NCI-H187 treated with DMSO at 0.1 percent for 48 hours (cell line): ENCODE results near the gene LPCAT2.

Experiments used
- DNase-seq: peaks from one replicate; lab custom pipeline; 2025; lab: John Stamatoyannopoulos, UW

The LPCAT2 gene

GRCh38 chr16:55508941-55509931, at the start of gene LPCAT2:
LPCAT2 (plus strand) TSS chr16:55509072; CDS start chr16:55509182, 110 bp downstream.
- no peak for DNase-seq

GRCh38 chr16:55462241-55462640, 46.6 kb upstream of the LPCAT2 start:
- DNase-seq: no peak

- DNase-seq: no peak
These were observed 44.5 kb upstream of the LPCAT2 start for GRCh38 chr16:55464375-55464774.

GRCh38 chr16:55465077-55465896, 43.6 kb upstream of the LPCAT2 start:
- DNase-seq: no peak

- no peak for DNase-seq
These were observed 42.7 kb upstream of the LPCAT2 start for GRCh38 chr16:55466209-55466608.

- no peak for DNase-seq
These were observed 41.0 kb upstream of the LPCAT2 start for GRCh38 chr16:55467898-55468297.

- no peak for DNase-seq
These were observed 40.4 kb upstream of the LPCAT2 start for GRCh38 chr16:55468352-55468990.

GRCh38 chr16:55469821-55470532, 38.9 kb upstream of the LPCAT2 start:
- DNase-seq: no peak

GRCh38 chr16:55470533-55471371, 38.1 kb upstream of the LPCAT2 start:
- no peak for DNase-seq

- no peak for DNase-seq
These were observed 37.3 kb upstream of the LPCAT2 start for GRCh38 chr16:55471448-55472097.

GRCh38 chr16:55473587-55473986, 35.3 kb upstream of the LPCAT2 start:
- DNase-seq: no peak

GRCh38 chr16:55474821-55475220, 34.1 kb upstream of the LPCAT2 start:
- no peak for DNase-seq

GRCh38 chr16:55475919-55476318, 33.0 kb upstream of the LPCAT2 start:
- no peak for DNase-seq

- DNase-seq: no peak
These were observed 32.0 kb upstream of the LPCAT2 start for GRCh38 chr16:55476625-55477533.

- no peak for DNase-seq
These were observed 31.1 kb upstream of the LPCAT2 start for GRCh38 chr16:55477736-55478135.

GRCh38 chr16:55478827-55479429, 29.9 kb upstream of the LPCAT2 start, which contains the start of gene MMP2:
MMP2 (plus strand) TSS chr16:55479198; CDS start chr16:55479480, 282 bp downstream.
- DNase-seq: no peak

GRCh38 chr16:55479430-55480140, 29.3 kb upstream of the LPCAT2 start:
- DNase-seq: no peak

GRCh38 chr16:55480228-55480655, 28.6 kb upstream of the LPCAT2 start:
- DNase-seq: no peak
